ENCODE results near the gene KRTAP5-8.
"Not testable (repeated sequence)": the region's sequence is repeated elsewhere in the genome, so short reads cannot be mapped to it uniquely, and the experiment has no call there.

DNA sequence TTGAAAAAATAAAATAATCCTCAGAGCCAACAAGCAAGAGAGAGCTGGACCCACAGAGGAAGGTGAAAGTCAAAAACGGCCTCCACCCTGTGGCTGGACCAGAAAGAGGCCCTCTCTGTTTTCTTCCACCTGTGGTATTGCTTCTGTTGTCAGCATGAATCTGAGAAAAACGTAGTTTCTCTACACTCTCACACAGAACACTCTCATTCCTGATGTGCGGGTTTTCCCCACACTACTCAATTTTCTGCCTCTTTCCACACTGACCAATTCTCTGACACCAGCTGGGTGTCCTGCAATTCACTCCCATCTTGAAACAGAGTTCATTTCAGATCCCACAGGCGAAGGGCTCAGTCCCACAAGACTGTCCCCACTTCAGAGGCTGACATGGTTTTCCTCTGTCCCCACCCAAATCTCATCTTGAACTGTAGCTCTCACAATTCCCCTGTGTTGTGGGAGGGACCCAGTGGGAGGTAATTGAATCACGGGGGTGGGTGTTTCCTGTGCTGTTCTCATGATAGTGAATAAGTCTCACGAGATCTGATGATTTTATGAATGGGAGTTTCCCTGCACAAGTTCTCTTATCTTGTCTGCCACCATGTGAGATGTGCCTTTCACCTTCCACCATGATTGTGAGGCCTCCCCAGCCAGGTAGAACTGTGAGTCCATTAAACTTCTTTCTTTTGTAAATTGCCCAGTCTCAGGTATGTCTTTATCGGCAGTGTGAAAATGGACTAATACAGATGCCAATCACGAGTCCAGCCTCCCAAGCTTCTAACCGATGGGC, 2.9 kb downstream of the KRTAP5-8 start:
- not testable (repeated sequence) for TF ChIP-seq POLR2AphosphoS5, CTCF, EP300, POLR2A (IDR thresholded peaks at IDR 0.05)

Data from stomach (tissue), 4 donors.